AG08395 (cell line): Measurements from ENCODE around the gene LAMA2.

ENCODE experiments used
- DNase-seq: peaks from one replicate; pipeline ENCODE4 v3.0.0; 2012; ENCODE audit warnings: mixed read lengths, low spot score

Gene LAMA2

GRCh38 chr6:128918886-128919285 is 35.9 kb downstream of the LAMA2 start:
- DNase-seq, result peak; percentile 5

GRCh38 chr6:128919412-128920180 is 36.7 kb downstream of the LAMA2 start:
- DNase-seq, result peak; percentile 61

GRCh38 chr6:128925765-128926164 is 42.8 kb downstream of the LAMA2 start:
- no peak for DNase-seq

- no peak for DNase-seq
Measured at GRCh38 chr6:128929869-128930268, 46.9 kb downstream of the LAMA2 start.

GRCh38 chr6:128930321-128930720 is 47.4 kb downstream of the LAMA2 start:
- no peak for DNase-seq

GRCh38 chr6:128932061-128932460 is 49.1 kb downstream of the LAMA2 start:
- peak; percentile 49 for DNase-seq

- DNase-seq, result no peak
Measured at GRCh38 chr6:128950864-128951263, 67.9 kb downstream of the LAMA2 start.

- no peak for DNase-seq
Measured at GRCh38 chr6:128952902-128953301, 70.0 kb downstream of the LAMA2 start.

GRCh38 chr6:128954308-128955043 is 71.5 kb downstream of the LAMA2 start:
- no peak for DNase-seq

- peak; percentile 36 for DNase-seq
Measured at GRCh38 chr6:128963561-128963960, 80.6 kb downstream of the LAMA2 start.

- no peak for DNase-seq
Measured at GRCh38 chr6:128964233-128964755, 81.4 kb downstream of the LAMA2 start.

GRCh38 chr6:128964771-128965170 is 81.8 kb downstream of the LAMA2 start:
- DNase-seq, result no peak

- DNase-seq, result no peak
Measured at GRCh38 chr6:128966934-128967333, 84.0 kb downstream of the LAMA2 start.

- no peak for DNase-seq
Measured at GRCh38 chr6:128979071-128979470, 96.1 kb downstream of the LAMA2 start.

- no peak for DNase-seq
Measured at GRCh38 chr6:128981716-128982115, 98.8 kb downstream of the LAMA2 start.

- no peak for DNase-seq
Measured at GRCh38 chr6:128990360-128990759, 107.4 kb downstream of the LAMA2 start.

GRCh38 chr6:128990915-128991314 is 108.0 kb downstream of the LAMA2 start:
- DNase-seq, result no peak

GRCh38 chr6:128993166-128993565 is 110.2 kb downstream of the LAMA2 start:
- DNase-seq, result no peak

GRCh38 chr6:128997880-128998279 is 114.9 kb downstream of the LAMA2 start:
- DNase-seq, result no peak

- no peak for DNase-seq
Measured at GRCh38 chr6:129006724-129007514, 124.0 kb downstream of the LAMA2 start.

- no peak for DNase-seq
Measured at GRCh38 chr6:129007701-129008373, 124.9 kb downstream of the LAMA2 start.

GRCh38 chr6:129008591-129008990 is 125.7 kb downstream of the LAMA2 start:
- DNase-seq, result no peak
